SK-N-SH (cell line): ENCODE results near the gene CEP112. TPM values are rescaled to one million over a fixed set of nuclear protein-coding genes. Genes with fewer than 3 reads are reported as not detected.
"Not testable (repeated sequence)": the region's sequence is repeated elsewhere in the genome, so short reads cannot be mapped to it uniquely, and the experiment has no call there.

Experiments used
- CTCF ChIA-PET: fragments of 300-600, 350-600 bp; formaldehyde crosslinking; extraction: SDS; loops from one replicate; lab custom pipeline; 2021; lab: Yijun Ruan, JAX
- POLR2A ChIA-PET: fragments of 350-600 bp; sonication (Branson Sonifier 250); formaldehyde crosslinking; extraction: SDS; loops from one replicate; lab custom pipeline; 2020; ENCODE audit warnings: antibody characterized with exemption, inconsistent platforms; lab: Yijun Ruan, JAX
- DNase-seq: peaks from one replicate; pipeline ENCODE4 v3.0.0; 2012
- H2AFZ ChIP-seq: fragments of 200-600 bp; sonication (generic); 2 replicates; pipeline ENCODE4 v1.8.1; 2016; ENCODE audit warnings: antibody characterized with exemption, mild to moderate bottlenecking, low read depth
- H3F3A ChIP-seq: fragments of 200-600 bp; sonication (generic); replicated peaks from 2 replicates; pipeline ENCODE3; 2016; ENCODE audit warnings: antibody characterized with exemption, mild to moderate bottlenecking; ENCODE audit not compliant: insufficient read depth
- H3K27ac ChIP-seq, 2 experiments: fragments of 200-500 bp in 1 of 2; fragments of 200-600 bp in 1 of 2; sonication (Bioruptor generic) in 1 of 2; sonication (generic), shearing (Covaris generic) in 1 of 2; 2 replicates each; pipeline versions ENCODE4 v1.5.1 to v1.6.1; 2014 to 2016; ENCODE audit warnings: low read depth in 2 of 2, inconsistent platforms in 1 of 2, low read length in 1 of 2, mild to moderate bottlenecking in 1 of 2, mixed read lengths in 1 of 2
- H3K27me3 ChIP-seq: fragments of 200-600 bp; sonication (generic), shearing (Covaris generic); 2 replicates; pipeline ENCODE4 v1.6.1; 2016; ENCODE audit warnings: mixed run types; ENCODE audit not compliant: insufficient read depth
- H3K36me3 ChIP-seq, 2 experiments: fragments of 200-500 bp in 1 of 2; fragments of 200-600 bp in 1 of 2; sonication (Bioruptor generic) in 1 of 2; sonication (generic) in 1 of 2; replicated peaks in 1 of 2; 2 replicates each; pipeline versions ENCODE3 to v1.5.1; 2014 to 2016; ENCODE audit warnings: low read length in 1 of 2, mild to moderate bottlenecking in 1 of 2; ENCODE audit not compliant: insufficient read depth in 2 of 2, control insufficient read depth in 1 of 2
- H3K4me1 ChIP-seq, 2 experiments: fragments of 200-500 bp in 1 of 2; fragments of 200-600 bp in 1 of 2; sonication (Bioruptor generic) in 1 of 2; sonication (generic), shearing (Covaris generic) in 1 of 2; 2 replicates each; pipeline versions ENCODE4 v1.5.1 to v1.6.1; 2014 to 2016; ENCODE audit warnings: low read depth in 1 of 2, low read length in 1 of 2, mixed run types in 1 of 2; ENCODE audit not compliant: insufficient read depth in 2 of 2, control insufficient read depth in 1 of 2
- H3K4me2 ChIP-seq: fragments of 200-600 bp; sonication (generic), shearing (Covaris generic); 2 replicates; pipeline ENCODE4 v1.6.1; 2017; ENCODE audit warnings: mixed run types
- H3K4me3 ChIP-seq, 2 experiments: fragments of 200-500 bp in 1 of 2; fragments of 200-600 bp in 1 of 2; sonication (Bioruptor generic) in 1 of 2; sonication (generic), shearing (Covaris generic) in 1 of 2; 2 replicates each; pipeline versions ENCODE4 v1.5.1 to v1.8.1; 2014 to 2016; ENCODE audit warnings: low read depth in 2 of 2, inconsistent platforms in 1 of 2, low read length in 1 of 2, mild to moderate bottlenecking in 1 of 2, mixed read lengths in 1 of 2, moderate library complexity in 1 of 2
- H3K79me2 ChIP-seq: fragments of 200-600 bp; sonication (generic); 2 replicates; pipeline ENCODE4 v1.8.1; 2017; ENCODE audit warnings: mild to moderate bottlenecking; ENCODE audit not compliant: insufficient read depth
- H3K9ac ChIP-seq: fragments of 200-600 bp; sonication (generic); 2 replicates; pipeline ENCODE4 v1.6.1; 2017; ENCODE audit warnings: mixed run types
- H3K9me2 ChIP-seq: fragments of 200-600 bp; sonication (generic); 2 replicates; pipeline ENCODE4 v1.6.1; 2017; ENCODE audit warnings: mixed run types
- H3K9me3 ChIP-seq: fragments of 200-600 bp; sonication (generic); 2 replicates; pipeline ENCODE4 v1.6.1; 2017; ENCODE audit warnings: mixed run types, mild to moderate bottlenecking, moderate library complexity
- H4K20me1 ChIP-seq: fragments of 200-600 bp; sonication (generic); 2 replicates; pipeline ENCODE4 v1.6.1; 2017; ENCODE audit warnings: mild to moderate bottlenecking, mixed run types; ENCODE audit not compliant: insufficient read depth
- FOSL2 ChIP-seq: IDR thresholded peaks from 2 replicates; pipeline ENCODE4 v1.4.0; 2012; ENCODE audit warnings: low read depth, mild to moderate bottlenecking, moderate library complexity, borderline replicate concordance
- FOXM1 ChIP-seq: IDR thresholded peaks from 2 replicates; pipeline ENCODE4 v1.4.0; 2012; ENCODE audit warnings: low read depth, mild to moderate bottlenecking
- JUND ChIP-seq: IDR thresholded peaks from 2 replicates; pipeline ENCODE4 v1.4.0; 2012
- MXI1 ChIP-seq: IDR thresholded peaks from 2 replicates; pipeline ENCODE4 v1.6.1; 2012; ENCODE audit warnings: mild to moderate bottlenecking, low read depth, low read length, improper control_type of control experiment
- NRF1 ChIP-seq: IDR thresholded peaks from 2 replicates; pipeline ENCODE4 v1.6.1; 2012; ENCODE audit warnings: low read depth, mild to moderate bottlenecking, low read length
- RAD21 ChIP-seq: IDR thresholded peaks from 2 replicates; pipeline ENCODE4 v1.6.1; 2012; ENCODE audit warnings: mild to moderate bottlenecking, low read length
- YY1 ChIP-seq: IDR thresholded peaks from 2 replicates; pipeline ENCODE4 v1.4.0; 2012; ENCODE audit warnings: low read depth, mild to moderate bottlenecking
- WGBS: methylation state at CpG from one replicate; pipeline ENCODE4 v1.1.6; 2017; ENCODE audit warnings: low lambda C conversion rate; 5-methylcytosine and 5-hydroxymethylcytosine counted together
- polyA plus RNA-seq, 3 experiments: library from polyadenylated mRNA; depleted of rRNA; stranded (reverse); fragments of >200 nt; gene quantifications; 2 replicates each; pipeline ENCODE4 v1.2.3, GENCODE V29; 2012
- TF ChIP-seq, protein P1 (sequence below): fragments of 150-350 bp; IDR thresholded peaks from 2 replicates; pipeline ENCODE4 v1.6.1; 2016; ENCODE audit warnings: mild to moderate bottlenecking, low read depth, low read length
- TF ChIP-seq, protein P2 (sequence below): IDR thresholded peaks from 2 replicates; pipeline ENCODE4 v1.4.0; 2012; ENCODE audit warnings: low read depth, borderline replicate concordance
- TF ChIP-seq, protein P3 (sequence below): IDR thresholded peaks from 2 replicates; pipeline ENCODE4 v1.4.0; 2012; ENCODE audit warnings: low read depth

The CEP112 gene
- polyA plus RNA-seq, 1 of the 3 experiments (the other 2 are of a cell fraction): 7.9 TPM

DNA sequence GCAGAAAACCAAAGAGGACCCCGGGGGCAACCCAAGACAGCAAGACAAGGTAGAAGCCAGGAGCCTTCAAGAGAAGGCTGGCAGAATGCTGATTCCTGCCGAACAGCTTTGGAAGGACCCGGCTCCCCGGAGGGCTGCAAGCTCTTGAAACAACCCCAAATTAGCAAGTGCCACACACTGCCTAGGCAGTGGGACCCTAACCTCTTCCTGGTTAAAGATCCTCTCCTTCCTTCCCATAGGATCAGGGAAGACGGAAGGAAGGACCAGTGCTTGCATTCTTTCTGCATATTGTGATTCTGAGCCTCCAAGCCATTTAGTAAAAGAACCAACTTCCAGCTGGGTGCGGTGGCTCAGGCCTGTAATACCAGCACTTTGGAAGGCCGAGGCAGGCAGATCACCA lies 508.5 kb downstream of the CEP112 start:
- Histone ChIP-seq H3K9me2 (no peaks in the 10 kb centered on the region), H3K4me2 (no peak overlapping the region), H3F3A (peaks cover 8% of the 10 kb centered on the region), H3K9me3 (no peaks in the 10 kb centered on the region), H3K36me3 (peaks cover 0 to 2% of the 10 kb centered on the region in 2 experiments), H3K79me2 (no peaks in the 10 kb centered on the region), H3K4me3 (no peak overlapping the region), H3K4me1 (peaks cover 0 to 2% of the 10 kb centered on the region in 2 experiments; a peak in 1 of 4 replicates), H2AFZ (no peak overlapping the region), H4K20me1 (no peaks in the 10 kb centered on the region), H3K27me3 (no peaks in the 10 kb centered on the region), H3K27ac (no peak overlapping the region), H3K9ac (no peak overlapping the region)
- WGBS: 85% methylated on average over 7 of the region's 7 CpGs
- ChIA-PET CTCF (no interaction called here), POLR2A (no interaction called here)
- no peak for DNase-seq
- TF ChIP-seq, protein P1, sequence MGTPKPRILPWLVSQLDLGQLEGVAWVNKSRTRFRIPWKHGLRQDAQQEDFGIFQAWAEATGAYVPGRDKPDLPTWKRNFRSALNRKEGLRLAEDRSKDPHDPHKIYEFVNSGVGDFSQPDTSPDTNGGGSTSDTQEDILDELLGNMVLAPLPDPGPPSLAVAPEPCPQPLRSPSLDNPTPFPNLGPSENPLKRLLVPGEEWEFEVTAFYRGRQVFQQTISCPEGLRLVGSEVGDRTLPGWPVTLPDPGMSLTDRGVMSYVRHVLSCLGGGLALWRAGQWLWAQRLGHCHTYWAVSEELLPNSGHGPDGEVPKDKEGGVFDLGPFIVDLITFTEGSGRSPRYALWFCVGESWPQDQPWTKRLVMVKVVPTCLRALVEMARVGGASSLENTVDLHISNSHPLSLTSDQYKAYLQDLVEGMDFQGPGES: no peak
- TF ChIP-seq FOXM1: no peak
- TF ChIP-seq, protein P2, sequence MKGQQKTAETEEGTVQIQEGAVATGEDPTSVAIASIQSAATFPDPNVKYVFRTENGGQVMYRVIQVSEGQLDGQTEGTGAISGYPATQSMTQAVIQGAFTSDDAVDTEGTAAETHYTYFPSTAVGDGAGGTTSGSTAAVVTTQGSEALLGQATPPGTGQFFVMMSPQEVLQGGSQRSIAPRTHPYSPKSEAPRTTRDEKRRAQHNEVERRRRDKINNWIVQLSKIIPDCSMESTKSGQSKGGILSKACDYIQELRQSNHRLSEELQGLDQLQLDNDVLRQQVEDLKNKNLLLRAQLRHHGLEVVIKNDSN: no peak
- TF ChIP-seq YY1: no peak
- no peak for TF ChIP-seq RAD21
- TF ChIP-seq, protein P3, sequence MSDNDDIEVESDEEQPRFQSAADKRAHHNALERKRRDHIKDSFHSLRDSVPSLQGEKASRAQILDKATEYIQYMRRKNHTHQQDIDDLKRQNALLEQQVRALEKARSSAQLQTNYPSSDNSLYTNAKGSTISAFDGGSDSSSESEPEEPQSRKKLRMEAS: no peak
- no peak for TF ChIP-seq NRF1

DNA sequence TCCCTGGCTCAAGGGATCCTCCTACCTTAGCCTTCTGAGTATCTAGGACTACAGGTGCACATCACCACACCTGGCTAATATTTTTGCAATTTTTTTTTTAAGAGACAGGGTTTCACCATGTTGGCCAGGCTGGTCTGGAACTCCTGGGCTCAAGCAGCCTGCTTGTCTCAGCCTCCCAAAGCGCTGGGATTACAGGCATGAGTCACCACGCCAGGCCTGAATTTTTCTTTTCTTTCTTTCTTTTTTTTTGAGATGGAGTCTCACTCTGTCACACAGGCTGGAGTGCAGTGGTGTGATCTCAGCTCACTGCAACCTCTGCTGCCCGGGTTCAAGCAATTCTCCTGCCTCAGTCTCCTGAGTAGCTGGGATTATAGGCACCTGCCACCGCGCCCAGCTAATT lies 510.2 kb downstream of the CEP112 start:
- H3K9me3 ChIP-seq, CTCF ChIA-PET, H3F3A ChIP-seq, H3K27ac ChIP-seq, H2AFZ ChIP-seq, H3K9me2 ChIP-seq, H4K20me1 ChIP-seq, POLR2A ChIA-PET, H3K9ac ChIP-seq, H3K36me3 ChIP-seq, H3K79me2 ChIP-seq, DNase-seq, H3K4me3 ChIP-seq, H3K4me1 ChIP-seq, H3K27me3 ChIP-seq, H3K4me2 ChIP-seq: not testable (repeated sequence)
- TF ChIP-seq JUND: peak; percentile 36; the same call in 1 of the 2 replicates
- peak; percentile 57; the same call in 1 of the 2 replicates for TF ChIP-seq FOSL2
- 73% methylated on average over 5 of the region's 5 CpGs for WGBS

DNA sequence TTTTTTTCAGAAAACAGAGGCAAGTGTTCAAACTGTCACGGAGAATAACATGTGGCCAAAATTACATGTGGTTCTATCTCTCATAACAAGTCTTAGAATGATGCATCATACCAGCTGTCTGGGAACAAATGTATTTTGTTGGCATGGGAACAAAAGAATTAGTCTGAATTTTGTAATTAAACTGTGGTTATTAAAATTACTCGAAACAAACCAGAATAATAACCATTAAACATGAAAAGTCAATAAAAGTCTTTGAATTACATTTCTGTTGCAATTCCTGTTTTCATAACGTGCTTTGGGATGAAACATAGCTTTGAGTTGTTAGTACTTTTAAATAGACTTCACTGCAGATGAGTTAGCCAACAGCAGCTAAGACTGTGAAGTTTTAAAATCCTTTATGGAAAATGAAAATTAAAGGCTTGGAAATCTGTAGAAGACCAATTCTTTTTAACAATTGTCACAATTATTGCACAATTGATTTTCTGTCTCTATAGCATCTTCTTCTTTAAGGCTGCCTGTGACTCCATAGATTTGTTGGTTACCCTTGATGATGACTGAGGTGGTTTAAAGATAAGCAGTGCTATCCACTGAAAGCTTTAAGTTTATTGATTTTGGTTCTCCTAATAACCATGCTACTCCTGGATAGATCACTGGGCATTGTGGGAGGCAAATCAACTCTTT lies 512.6 kb downstream of the CEP112 start:
- H3K9me3 ChIP-seq: no peaks in the 10 kb centered on the region
- H3K4me3 ChIP-seq: no peak overlapping the region
- no peak for DNase-seq
- no peak for TF ChIP-seq MXI1
- ChIA-PET CTCF (interaction anchor here (1.0 kb wide), 1 partner anchor 447 kb away, joined by 3 read pairs; no protein-coding TSS in a partner anchor), POLR2A (interaction anchor here (0.6 kb wide), 1 partner anchor 106 kb away, joined by 3 read pairs; no protein-coding TSS in a partner anchor)
- no peaks in the 10 kb centered on the region for H4K20me1 ChIP-seq
- 92% methylated on average over 3 of the region's 3 CpGs for WGBS
- no peak overlapping the region for H3K9ac ChIP-seq
- H3K79me2 ChIP-seq: no peaks in the 10 kb centered on the region
- H3K4me1 ChIP-seq: no peaks in the 10 kb centered on the region; a peak in 1 of 4 replicates
- H2AFZ ChIP-seq: no peak overlapping the region
- H3K27ac ChIP-seq: no peak overlapping the region
- H3K36me3 ChIP-seq: peaks cover 0 to 3% of the 10 kb centered on the region in 2 experiments
- H3F3A ChIP-seq: peaks cover 4% of the 10 kb centered on the region
- H3K9me2 ChIP-seq: no peaks in the 10 kb centered on the region
- no peak overlapping the region for H3K4me2 ChIP-seq
- no peaks in the 10 kb centered on the region for H3K27me3 ChIP-seq
